IMR-90 (cell line): ENCODE data around the gene HMG20A. TPM values are rescaled to one million over a fixed set of nuclear protein-coding genes. Genes with fewer than 3 reads are reported as not detected.

Experiments used
- ATAC-seq: fragments of 200-7000 bp; cut with Tn5 transposase; 2 replicates; pipeline ENCODE4 v1.9.1; 2020; ENCODE audit warnings: low read depth, mild to moderate bottlenecking, moderate library complexity
- BruUV-seq: library from RNA; stranded (reverse); fragments of 400-500 nt; replicated peaks from 2 replicates; lab custom pipeline; 2021; lab: Mats Ljungman, UMichigan
- CTCF ChIA-PET: fragments of 300-600 bp; formaldehyde crosslinking; extraction: SDS; loops from one replicate; lab custom pipeline; 2021; ENCODE audit warnings: antibody characterized with exemption; lab: Yijun Ruan, JAX
- POLR2A ChIA-PET: fragments of 300-600 bp; sonication (Branson Sonifier 250); formaldehyde crosslinking; loops from one replicate; lab custom pipeline; 2022; ENCODE audit warnings: antibody characterized with exemption; ENCODE audit not compliant: unreplicated experiment; lab: Charles Lee
- DNase-seq: peaks from one replicate; pipeline ENCODE4 v3.0.0; 2013
- H2AFZ ChIP-seq: replicated peaks from 2 replicates; pipeline ENCODE3; 2013; ENCODE audit warnings: low read length, mild to moderate bottlenecking; ENCODE audit not compliant: poor library complexity
- H2AK5ac ChIP-seq: 2 replicates; pipeline ENCODE4 v1.6.1; 2013; ENCODE audit warnings: low read depth, low read length, inconsistent platforms
- H2AK9ac ChIP-seq: replicated peaks from 2 replicates; pipeline ENCODE3; 2013; ENCODE audit warnings: mild to moderate bottlenecking, low read depth, low read length, moderate library complexity; ENCODE audit not compliant: poor library complexity
- H2BK120ac ChIP-seq: 2 replicates; pipeline ENCODE4 v1.6.1; 2013; ENCODE audit warnings: low read depth, low read length, inconsistent platforms
- H2BK15ac ChIP-seq: 3 replicates; pipeline ENCODE4 v1.6.1; 2013; ENCODE audit warnings: low read depth, low read length, inconsistent platforms
- H2BK20ac ChIP-seq: 2 replicates; pipeline ENCODE4 v1.6.1; 2013; ENCODE audit warnings: low read depth, mild to moderate bottlenecking, inconsistent platforms, low read length, moderate library complexity
- H2BK5ac ChIP-seq: 2 replicates; pipeline ENCODE4 v1.6.1; 2013; ENCODE audit warnings: mild to moderate bottlenecking, low read depth, low read length, inconsistent platforms; ENCODE audit not compliant: poor library complexity, severe bottlenecking
- H3K14ac ChIP-seq: replicated peaks from 2 replicates; pipeline ENCODE4 v1.6.1; 2013; ENCODE audit warnings: low read depth, low read length, inconsistent platforms
- H3K18ac ChIP-seq: 2 replicates; pipeline ENCODE4 v1.6.1; 2013; ENCODE audit warnings: low read depth, low read length, control low read depth
- H3K23ac ChIP-seq: 2 replicates; pipeline ENCODE4 v1.6.1; 2013; ENCODE audit warnings: low read depth, low read length, inconsistent platforms
- H3K27ac ChIP-seq: 2 replicates; pipeline ENCODE4 v1.5.1; 2013; ENCODE audit warnings: mild to moderate bottlenecking, control low read depth, low read length; ENCODE audit not compliant: insufficient read depth
- H3K27me3 ChIP-seq: 2 replicates; pipeline ENCODE4 v1.6.1; 2013; ENCODE audit warnings: low read length; ENCODE audit not compliant: control insufficient read depth, insufficient read depth
- H3K36me3 ChIP-seq: 2 replicates; pipeline ENCODE4 v1.6.1; 2013; ENCODE audit warnings: low read length, mixed read lengths; ENCODE audit not compliant: control insufficient read depth, insufficient read depth
- H3K4ac ChIP-seq: 2 replicates; pipeline ENCODE4 v1.6.1; 2013; ENCODE audit warnings: low read depth, low read length, inconsistent platforms
- H3K4me1 ChIP-seq: 2 replicates; pipeline ENCODE4 v1.6.1; 2013; ENCODE audit warnings: low read length, mixed read lengths; ENCODE audit not compliant: control insufficient read depth, insufficient read depth
- H3K4me2 ChIP-seq: 2 replicates; pipeline ENCODE4 v1.6.1; 2013; ENCODE audit warnings: low read depth, mild to moderate bottlenecking, control low read depth, low read length, moderate library complexity
- H3K4me3 ChIP-seq: 2 replicates; pipeline ENCODE4 v1.5.1; 2013; ENCODE audit warnings: low read depth, mild to moderate bottlenecking, control low read depth, low read length, moderate library complexity; ENCODE audit not compliant: insufficient read depth
- H3K56ac ChIP-seq: 2 replicates; pipeline ENCODE4 v1.6.1; 2013; ENCODE audit warnings: low read length, inconsistent platforms; ENCODE audit not compliant: insufficient read depth; ENCODE audit errors: extremely low read depth
- H3K79me1 ChIP-seq, 2 experiments: 2 replicates each; pipeline ENCODE4 v1.6.1; 2013; ENCODE audit warnings: low read length in 2 of 2, inconsistent platforms in 1 of 2, low read depth in 1 of 2
- H3K9ac ChIP-seq: 2 replicates; pipeline ENCODE4 v1.6.1; 2013; ENCODE audit warnings: low read depth, low read length, control low read depth
- H3K9me1 ChIP-seq: 2 replicates; pipeline ENCODE4 v1.6.1; 2013; ENCODE audit warnings: low read length, inconsistent platforms; ENCODE audit not compliant: insufficient read depth
- H3K9me3 ChIP-seq: 2 replicates; pipeline ENCODE4 v1.6.1; 2013; ENCODE audit warnings: low read length; ENCODE audit not compliant: control insufficient read depth, insufficient read depth
- H4K20me1 ChIP-seq: 2 replicates; pipeline ENCODE4 v1.6.1; 2013; ENCODE audit warnings: low read length, inconsistent platforms; ENCODE audit not compliant: insufficient read depth
- H4K5ac ChIP-seq: 2 replicates; pipeline ENCODE4 v1.6.1; 2013; ENCODE audit warnings: mild to moderate bottlenecking, low read depth, low read length, control low read depth
- H4K8ac ChIP-seq, 2 experiments: 2 replicates each; pipeline ENCODE4 v1.6.1; 2013; ENCODE audit warnings: low read depth in 2 of 2, low read length in 2 of 2, control low read depth in 1 of 2, inconsistent platforms in 1 of 2
- H4K91ac ChIP-seq: 2 replicates; pipeline ENCODE4 v1.6.1; 2013; ENCODE audit warnings: low read depth, low read length, inconsistent platforms; ENCODE audit not compliant: insufficient read depth
- FOS ChIP-seq: fragments of 150-350 bp; IDR thresholded peaks from 2 replicates; pipeline ENCODE4 v1.6.1; 2016; ENCODE audit warnings: low read depth, low read length
- MAFK ChIP-seq: IDR thresholded peaks from 2 replicates; pipeline ENCODE4 v1.6.1; 2012; ENCODE audit warnings: low read depth, low read length, improper control_type of control experiment
- RFX5 ChIP-seq: IDR thresholded peaks from 2 replicates; pipeline ENCODE4 v1.8.0; 2012; ENCODE audit warnings: low read depth, mild to moderate bottlenecking, low read length, moderate library complexity
- WGBS, 2 experiments: methylation state at CpG; one replicate each; pipeline versions ENCODE4 v1.1.5 to v1.1.7; 2013; ENCODE audit warnings: missing lambda C conversion rate in 2 of 2; ENCODE audit not compliant: insufficient read length in 1 of 2; ENCODE audit errors: extremely low coverage in 2 of 2; 5-methylcytosine and 5-hydroxymethylcytosine counted together
- dilution Hi-C: fragments of 300-500 bp; cut with HindIII; formaldehyde crosslinking; loops from one replicate; pipeline ENCODE4 v1.14.3; 2018; ENCODE audit warnings: low sequenced_read_pairs; ENCODE audit not compliant: unreplicated experiment
- in situ Hi-C: fragments of 300-500 bp; cut with MboI; formaldehyde crosslinking; loops from 3 replicates; pipeline ENCODE4 v1.14.3; 2019; ENCODE audit warnings: low sequenced_read_pairs, inconsistent platforms, mixed read lengths
- intact Hi-C: fragments of 100-400 bp; cut with micrococcal nuclease; formaldehyde crosslinking; loops from 2 replicates; pipeline ENCODE4 v1.10.0; 2022
- polyA plus RNA-seq, 3 experiments: library from polyadenylated mRNA; depleted of rRNA; stranded (reverse); fragments of >200 nt; gene quantifications; 2 replicates each; pipeline ENCODE4 v1.2.3, GENCODE V29; 2012; ENCODE audit warnings: low replicate concordance in 1 of 3
- total RNA-seq: library from RNA; depleted of rRNA; stranded (reverse); fragments of >200 nt; gene quantifications from 2 replicates; pipeline ENCODE4 v1.2.3, GENCODE V29; 2012
- TF ChIP-seq, protein P1 (sequence below): fragments of 150-350 bp; IDR thresholded peaks from 2 replicates; pipeline ENCODE4 v1.6.1; 2017; ENCODE audit warnings: mild to moderate bottlenecking, antibody characterized with exemption, low read length, low read depth
- TF ChIP-seq, protein P2 (sequence below): fragments of 150-350 bp; IDR thresholded peaks from 2 replicates; pipeline ENCODE4 v1.6.1; 2016; ENCODE audit warnings: low read depth, mild to moderate bottlenecking, low read length, moderate library complexity, borderline replicate concordance

The HMG20A gene
- total and polyA plus RNA-seq, 2 of the 4 experiments (the other 2 are of a cell fraction) = 22.3 to 25.3 TPM

DNA sequence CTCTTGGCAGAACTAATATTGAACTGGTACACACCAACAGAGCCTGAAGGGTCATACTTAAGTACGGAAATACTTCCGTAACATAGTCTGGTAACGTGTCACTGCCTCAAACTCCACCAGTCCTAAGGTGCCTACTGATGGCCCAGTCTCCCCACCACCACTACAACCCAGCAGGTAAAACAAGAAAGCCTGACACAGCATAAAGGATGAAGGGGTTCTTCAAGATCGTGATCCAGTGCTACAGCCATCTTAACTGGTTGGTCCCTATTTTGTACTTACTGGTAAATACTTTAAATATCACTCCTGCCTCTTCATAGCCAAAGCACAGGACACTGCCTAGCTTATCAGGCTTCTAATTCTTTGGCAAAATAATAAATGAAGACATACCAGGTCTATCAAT lies 47.2 kb upstream of the HMG20A start:
- no peak overlapping the region for H2BK20ac ChIP-seq
- peaks cover 4% of the 10 kb centered on the region; the same call in 1 of the 2 replicates for H3K9me1 ChIP-seq
- DNase-seq = no peak
- H3K27me3 ChIP-seq = no peaks in the 10 kb centered on the region
- H3K14ac ChIP-seq = no peak overlapping the region
- dilution Hi-C loops (no loop called here), intact Hi-C loops (no loop called here), in situ Hi-C loops (no loop called here)
- no peak overlapping the region for H3K23ac ChIP-seq
- H4K20me1 ChIP-seq = peaks cover 76% of the 10 kb centered on the region
- TF ChIP-seq FOS (no peak), RFX5 (no peak), MAFK (peak; percentile 14; the same call in 1 of the 2 replicates)
- TF ChIP-seq, protein P1, sequence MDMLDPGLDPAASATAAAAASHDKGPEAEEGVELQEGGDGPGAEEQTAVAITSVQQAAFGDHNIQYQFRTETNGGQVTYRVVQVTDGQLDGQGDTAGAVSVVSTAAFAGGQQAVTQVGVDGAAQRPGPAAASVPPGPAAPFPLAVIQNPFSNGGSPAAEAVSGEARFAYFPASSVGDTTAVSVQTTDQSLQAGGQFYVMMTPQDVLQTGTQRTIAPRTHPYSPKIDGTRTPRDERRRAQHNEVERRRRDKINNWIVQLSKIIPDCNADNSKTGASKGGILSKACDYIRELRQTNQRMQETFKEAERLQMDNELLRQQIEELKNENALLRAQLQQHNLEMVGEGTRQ = no peak
- TF ChIP-seq, protein P2, sequence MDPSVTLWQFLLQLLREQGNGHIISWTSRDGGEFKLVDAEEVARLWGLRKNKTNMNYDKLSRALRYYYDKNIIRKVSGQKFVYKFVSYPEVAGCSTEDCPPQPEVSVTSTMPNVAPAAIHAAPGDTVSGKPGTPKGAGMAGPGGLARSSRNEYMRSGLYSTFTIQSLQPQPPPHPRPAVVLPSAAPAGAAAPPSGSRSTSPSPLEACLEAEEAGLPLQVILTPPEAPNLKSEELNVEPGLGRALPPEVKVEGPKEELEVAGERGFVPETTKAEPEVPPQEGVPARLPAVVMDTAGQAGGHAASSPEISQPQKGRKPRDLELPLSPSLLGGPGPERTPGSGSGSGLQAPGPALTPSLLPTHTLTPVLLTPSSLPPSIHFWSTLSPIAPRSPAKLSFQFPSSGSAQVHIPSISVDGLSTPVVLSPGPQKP = no peak
- CTCF ChIA-PET = no interaction called here
- no peak overlapping the region for H2AK5ac ChIP-seq
- H3K4me1 ChIP-seq = no peaks in the 10 kb centered on the region
- BruUV-seq = no TSS peak
- POLR2A ChIA-PET = no interaction called here
- no peak overlapping the region for H4K8ac ChIP-seq
- no peak overlapping the region for H3K4ac ChIP-seq
- no peaks in the 10 kb centered on the region for H3K36me3 ChIP-seq
- H3K4me2 ChIP-seq = no peak overlapping the region
- no peak for ATAC-seq
- no peak overlapping the region for H3K27ac ChIP-seq
- no peak overlapping the region for H3K18ac ChIP-seq
- H3K56ac ChIP-seq = no peak overlapping the region
- no peak overlapping the region for H2BK15ac ChIP-seq
- H4K91ac ChIP-seq = no peak overlapping the region
- H3K9me3 ChIP-seq = no peaks in the 10 kb centered on the region
- H2AK9ac ChIP-seq = no peak overlapping the region
- peaks cover 32 to 73% of the 10 kb centered on the region in 2 experiments for H3K79me1 ChIP-seq
- no peak overlapping the region for H2BK120ac ChIP-seq
- no peak overlapping the region for H4K5ac ChIP-seq
- no CpG with 5 or more reads among the region's 4 CpGs for WGBS, 2 experiments
- no peak overlapping the region for H3K9ac ChIP-seq
- no peak overlapping the region for H3K4me3 ChIP-seq
- no peak overlapping the region for H2AFZ ChIP-seq
- H2BK5ac ChIP-seq = no peak overlapping the region
